HCT116 (cell line): ENCODE results near the gene LHX4. TPM values are rescaled to one million over a fixed set of nuclear protein-coding genes. Genes with fewer than 3 reads are reported as not detected.

ENCODE experiments used
- ATAC-seq: fragments of 200-7000 bp; cut with Tn5 transposase; 2 replicates; pipeline ENCODE4 v1.9.1; 2020; ENCODE audit warnings: mild to moderate bottlenecking, moderate library complexity
- BruUV-seq: library from RNA; stranded (reverse); fragments of 400-500 nt; replicated peaks from 2 replicates; lab custom pipeline; 2021; lab: Mats Ljungman, UMichigan
- CTCF ChIA-PET: fragments of 300-600 bp; sonication (Branson Sonifier 250); formaldehyde crosslinking; loops from one replicate; lab custom pipeline; 2021; ENCODE audit warnings: antibody characterized with exemption; lab: Charles Lee
- POLR2A ChIA-PET: fragments of 300-600, 350-600 bp; sonication (Branson Sonifier 250); formaldehyde crosslinking; loops from one replicate; lab custom pipeline; 2021; ENCODE audit warnings: antibody characterized with exemption; lab: Charles Lee
- RAD21 ChIA-PET, 2 experiments: fragments of 300-600 bp; sonication (Branson Sonifier 250); formaldehyde crosslinking; loops; one replicate each; lab custom pipeline; 2023; ENCODE audit warnings: low total read pairs in 2 of 2; ENCODE audit not compliant: uncharacterized antibody in 2 of 2, unreplicated experiment in 2 of 2, low non-redundant PET in 1 of 2; lab: Charles Lee
- DNase-seq: peaks from one replicate; pipeline ENCODE4 v3.0.0-alpha.2; 2010; ENCODE audit warnings: low read depth, low spot score
- H2AFZ ChIP-seq: fragments of 200-600 bp; shearing (Covaris generic), sonication (generic); 2 replicates; pipeline ENCODE4 v1.6.1; 2017; ENCODE audit warnings: low read depth, mixed run types, mixed read lengths, antibody characterized with exemption, low read length; ENCODE audit not compliant: poor library complexity, severe bottlenecking
- H3K27ac ChIP-seq: 2 replicates; pipeline ENCODE4 v1.5.1; 2012; ENCODE audit warnings: low read depth, low read length
- H3K27me3 ChIP-seq: fragments of 200-600 bp; sonication (generic); 2 replicates; pipeline ENCODE4 v1.6.1; 2016; ENCODE audit warnings: mixed run types, low read length, mixed read lengths; ENCODE audit not compliant: insufficient read depth
- H3K36me3 ChIP-seq, 2 experiments: fragments of 200-500 bp in 1 of 2; fragments of 200-600 bp in 1 of 2; sonication (Bioruptor generic) in 1 of 2; sonication (generic) in 1 of 2; 2 replicates each; pipeline versions ENCODE4 v1.5.1 to v1.6.1; 2014 to 2016; ENCODE audit warnings: low read length in 2 of 2, inconsistent platforms in 1 of 2, mixed read lengths in 1 of 2, mixed run types in 1 of 2; ENCODE audit not compliant: insufficient read depth in 2 of 2, control insufficient read depth in 1 of 2
- H3K4me1 ChIP-seq, 2 experiments: fragments of 200-600 bp in 1 of 2; sonication (generic) in 1 of 2; 2 replicates each; pipeline versions ENCODE4 v1.5.1 to v1.6.1; 2012 to 2017; ENCODE audit warnings: low read length in 2 of 2, inconsistent platforms in 1 of 2, mild to moderate bottlenecking in 1 of 2, mixed read lengths in 1 of 2, mixed run types in 1 of 2, moderate library complexity in 1 of 2; ENCODE audit not compliant: insufficient read depth in 2 of 2, control insufficient read depth in 1 of 2
- H3K4me2 ChIP-seq: fragments of 200-600 bp; sonication (generic); 2 replicates; pipeline ENCODE4 v1.6.1; 2017; ENCODE audit warnings: mixed run types, low read length, mixed read lengths
- H3K4me3 ChIP-seq, 2 experiments: fragments of 200-600 bp in 1 of 2; sonication (generic) in 1 of 2; replicated peaks in 1 of 2; 2 replicates each; pipeline ENCODE4 v1.5.1; 2011 to 2016; ENCODE audit warnings: low read length in 2 of 2, control low read depth in 1 of 2, low read depth in 1 of 2, mild to moderate bottlenecking in 1 of 2, mixed read lengths in 1 of 2, mixed run types in 1 of 2
- H3K79me2 ChIP-seq: fragments of 200-600 bp; sonication (generic); 2 replicates; pipeline ENCODE4 v1.6.1; 2017; ENCODE audit warnings: mild to moderate bottlenecking, mixed run types, low read length, moderate library complexity, mixed read lengths; ENCODE audit not compliant: insufficient read depth
- H3K9ac ChIP-seq: fragments of 200-600 bp; sonication (generic); 2 replicates; pipeline ENCODE4 v1.6.1; 2016; ENCODE audit warnings: low read length, mixed read lengths
- H3K9me2 ChIP-seq: fragments of 200-600 bp; sonication (generic), shearing (Covaris generic); 2 replicates; pipeline ENCODE4 v1.6.1; 2017; ENCODE audit warnings: mixed run types, mild to moderate bottlenecking, moderate library complexity; ENCODE audit not compliant: insufficient read depth
- H3K9me3 ChIP-seq, 2 experiments: fragments of 200-500 bp in 1 of 2; fragments of 200-600 bp in 1 of 2; sonication (Bioruptor generic) in 1 of 2; sonication (generic) in 1 of 2; 2 replicates each; pipeline ENCODE4 v1.6.1; 2014 to 2017; ENCODE audit warnings: low read length in 2 of 2, mixed read lengths in 2 of 2, inconsistent platforms in 1 of 2, low read depth in 1 of 2, mild to moderate bottlenecking in 1 of 2, mixed run types in 1 of 2, moderate library complexity in 1 of 2; ENCODE audit not compliant: control insufficient read depth in 1 of 2, insufficient read depth in 1 of 2
- H4K20me1 ChIP-seq: fragments of 200-600 bp; sonication (generic), shearing (Covaris generic); 2 replicates; pipeline ENCODE4 v1.6.1; 2017; ENCODE audit warnings: mixed run types, mild to moderate bottlenecking, moderate library complexity; ENCODE audit not compliant: insufficient read depth
- ATF3 ChIP-seq: IDR thresholded peaks from 2 replicates; pipeline ENCODE4 v1.6.1; 2012
- CEBPB ChIP-seq: IDR thresholded peaks from 2 replicates; pipeline ENCODE4 v1.6.1; 2012; ENCODE audit warnings: low read depth
- CTCF ChIP-seq, 3 experiments: fragments of 200-600 bp in 1 of 3; sonication (generic) in 1 of 3; IDR thresholded peaks in 2 of 3; conservative IDR thresholded peaks in 1 of 3; 2 replicates each; pipeline ENCODE4 v1.5.1; 2012 to 2017; ENCODE audit warnings: low read depth in 2 of 3, low read length in 2 of 3, antibody characterized with exemption in 1 of 3, borderline replicate concordance in 1 of 3, control low read depth in 1 of 3, mild to moderate bottlenecking in 1 of 3, mixed read lengths in 1 of 3, mixed run types in 1 of 3, moderate library complexity in 1 of 3; ENCODE audit not compliant: insufficient read depth in 1 of 3
- EGR1 ChIP-seq: IDR thresholded peaks from 2 replicates; pipeline ENCODE4 v1.6.1; 2012; ENCODE audit warnings: low read depth
- EZH2phosphoT487 ChIP-seq: fragments of 200-600 bp; IDR thresholded peaks from 2 replicates; pipeline ENCODE4 v1.6.1; 2018; ENCODE audit warnings: antibody characterized with exemption, borderline replicate concordance
- FOSL1 ChIP-seq: IDR thresholded peaks from 2 replicates; pipeline ENCODE4 v1.6.1; 2012; ENCODE audit warnings: low read depth
- POLR2AphosphoS5 ChIP-seq: IDR thresholded peaks from 2 replicates; pipeline ENCODE4 v1.6.1; 2011; ENCODE audit warnings: mild to moderate bottlenecking, low read depth, low read length, moderate library complexity
- RAD21 ChIP-seq: IDR thresholded peaks from 2 replicates; pipeline ENCODE4 v1.6.1; 2012; ENCODE audit warnings: low read depth, mild to moderate bottlenecking
- SIN3A ChIP-seq: IDR thresholded peaks from 2 replicates; pipeline ENCODE4 v1.6.1; 2012; ENCODE audit warnings: low read depth
- SRF ChIP-seq: IDR thresholded peaks from 2 replicates; pipeline ENCODE4 v1.6.1; 2012; ENCODE audit warnings: low read depth
- TCF7L2 ChIP-seq: IDR thresholded peaks from 2 replicates; pipeline ENCODE4 v1.7.0; 2011; ENCODE audit warnings: borderline replicate concordance, inconsistent platforms; ENCODE audit not compliant: insufficient read depth, insufficient read length; ENCODE audit errors: extremely low read depth
- ZFX ChIP-seq: fragments of 450-650 bp; IDR thresholded peaks from 2 replicates; pipeline ENCODE4 v1.6.1; 2017
- ZNF274 ChIP-seq: fragments of 200-500 bp; sonication (Bioruptor generic); IDR thresholded peaks from 2 replicates; pipeline ENCODE4 v1.6.1; 2014; ENCODE audit warnings: mild to moderate bottlenecking, low read depth, low read length, inconsistent platforms
- intact Hi-C: fragments of 100-400 bp; cut with micrococcal nuclease; formaldehyde crosslinking; loops from 2 replicates; pipeline ENCODE4 v1.10.0; 2022
- total RNA-seq: library from RNA; stranded (reverse); gene quantifications from one replicate; pipeline ENCODE4 v1.2.1, GENCODE V29; 2021; ENCODE audit not compliant: unreplicated experiment

The LHX4 gene
- total RNA-seq, 1 experiment from 2014 or later, result 0.44 TPM

GRCh38 chr1:180273066-180273465 is 43.0 kb downstream of the LHX4 start:
- no TSS peak for BruUV-seq
- ChIA-PET CTCF (interaction anchor here (1.2 kb wide), 1 partner anchor 20 kb away, joined by 4 read pairs; no protein-coding TSS in a partner anchor), RAD21 (no interaction called here)
- intact Hi-C loops, result no loop called here
- Histone ChIP-seq H3K36me3 (no peaks in the 10 kb centered on the region), H3K9me3 (no peaks in the 10 kb centered on the region)
- no peak for TF ChIP-seq ZNF274
- TF ChIP-seq RAD21, result no peak
- TF ChIP-seq SIN3A, result no peak
- TF ChIP-seq EZH2phosphoT487, result no peak
- TF ChIP-seq, all 23 proteins: peak for 0
- no peak overlapping the region for H3K27ac ChIP-seq
- no peak overlapping the region for H3K9ac ChIP-seq
- no peaks in the 10 kb centered on the region for H3K4me1 ChIP-seq
- H3K9me2 ChIP-seq, result no peaks in the 10 kb centered on the region
- no peak for DNase-seq
- POLR2A ChIA-PET, result interaction anchor here (0.5 kb wide), 1 partner anchor 808 kb away, joined by 3 read pairs; no protein-coding TSS in a partner anchor
- H3K79me2 ChIP-seq, result no peaks in the 10 kb centered on the region
- H3K4me2 ChIP-seq, result no peak overlapping the region
- no peaks in the 10 kb centered on the region for H3K27me3 ChIP-seq
- no peak for ATAC-seq
- no peak overlapping the region for H2AFZ ChIP-seq
- H4K20me1 ChIP-seq, result no peaks in the 10 kb centered on the region
- no peak overlapping the region for H3K4me3 ChIP-seq

GRCh38 chr1:180274221-180274620 is 44.2 kb downstream of the LHX4 start:
- Histone ChIP-seq H4K20me1 (no peaks in the 10 kb centered on the region), H3K27me3 (no peaks in the 10 kb centered on the region), H3K4me3 (no peak overlapping the region), H3K79me2 (no peaks in the 10 kb centered on the region), H3K9me3 (no peaks in the 10 kb centered on the region), H3K9me2 (no peaks in the 10 kb centered on the region), H3K4me2 (no peak overlapping the region), H2AFZ (no peak overlapping the region), H3K9ac (no peak overlapping the region), H3K4me1 (no peaks in the 10 kb centered on the region), H3K36me3 (no peaks in the 10 kb centered on the region), H3K27ac (no peak overlapping the region)
- ChIA-PET RAD21 (no interaction called here), CTCF (no interaction called here), POLR2A (no interaction called here)
- TF ChIP-seq TCF7L2, result no peak
- no peak for TF ChIP-seq CTCF (IDR thresholded peaks at IDR 0.05 in 2 of 3, conservative IDR thresholded peaks at IDR 0.05 in 1 of 3; ENCODE audit: borderline replicate concordance in 1 of 3, insufficient read depth in 1 of 3, low read depth in 2 of 3, low read length in 2 of 3)
- TF ChIP-seq POLR2AphosphoS5, result no peak
- no peak for TF ChIP-seq EGR1
- TF ChIP-seq FOSL1, result no peak
- TF ChIP-seq SRF, result no peak
- no peak for TF ChIP-seq ZFX
- no peak for TF ChIP-seq CEBPB
- TF ChIP-seq ATF3, result no peak
- no peak for DNase-seq
- intact Hi-C loops, result no loop called here
- BruUV-seq, result no TSS peak
- no peak for ATAC-seq
